Uterus (tissue), 2 donors: Measurements from ENCODE around the gene CDH7.

Source experiments
- POLR2A ChIP-seq, 2 donors: fragments of 450-650 bp; IDR thresholded peaks; one replicate each; pipeline ENCODE4 v1.6.1; 2016; ENCODE audit warnings: antibody characterized with exemption in 2 of 2, mild to moderate bottlenecking in 1 of 2, moderate library complexity in 1 of 2
- TF ChIP-seq, protein P1 (sequence below), 4 experiments: fragments of 200-600 bp in 2 of 4; fragments of 450-650 bp in 2 of 4; sonication (generic) in 2 of 4; IDR thresholded peaks; one replicate each; pipeline ENCODE4 v1.5.1; 2016 to 2019; ENCODE audit warnings: antibody characterized with exemption in 4 of 4, mild to moderate bottlenecking in 2 of 4, moderate library complexity in 1 of 4

DNA sequence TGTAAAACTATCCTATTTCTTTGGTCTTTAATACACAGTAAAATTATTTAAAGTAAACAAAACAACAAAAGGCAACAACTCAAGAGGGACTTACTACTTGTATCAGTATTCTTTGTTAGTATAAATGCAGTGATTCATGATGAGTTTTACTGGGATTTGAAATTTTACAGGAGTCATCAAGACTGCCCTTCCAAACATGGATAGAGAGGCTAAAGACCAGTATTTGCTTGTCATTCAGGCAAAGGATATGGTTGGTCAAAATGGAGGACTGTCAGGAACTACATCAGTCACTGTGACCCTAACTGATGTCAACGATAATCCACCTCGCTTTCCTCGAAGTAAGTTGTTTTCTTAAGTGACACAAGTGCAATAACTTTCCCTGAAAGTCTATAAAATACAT, 71.1 kb downstream of the CDH7 start:
- TF ChIP-seq, protein P1, sequence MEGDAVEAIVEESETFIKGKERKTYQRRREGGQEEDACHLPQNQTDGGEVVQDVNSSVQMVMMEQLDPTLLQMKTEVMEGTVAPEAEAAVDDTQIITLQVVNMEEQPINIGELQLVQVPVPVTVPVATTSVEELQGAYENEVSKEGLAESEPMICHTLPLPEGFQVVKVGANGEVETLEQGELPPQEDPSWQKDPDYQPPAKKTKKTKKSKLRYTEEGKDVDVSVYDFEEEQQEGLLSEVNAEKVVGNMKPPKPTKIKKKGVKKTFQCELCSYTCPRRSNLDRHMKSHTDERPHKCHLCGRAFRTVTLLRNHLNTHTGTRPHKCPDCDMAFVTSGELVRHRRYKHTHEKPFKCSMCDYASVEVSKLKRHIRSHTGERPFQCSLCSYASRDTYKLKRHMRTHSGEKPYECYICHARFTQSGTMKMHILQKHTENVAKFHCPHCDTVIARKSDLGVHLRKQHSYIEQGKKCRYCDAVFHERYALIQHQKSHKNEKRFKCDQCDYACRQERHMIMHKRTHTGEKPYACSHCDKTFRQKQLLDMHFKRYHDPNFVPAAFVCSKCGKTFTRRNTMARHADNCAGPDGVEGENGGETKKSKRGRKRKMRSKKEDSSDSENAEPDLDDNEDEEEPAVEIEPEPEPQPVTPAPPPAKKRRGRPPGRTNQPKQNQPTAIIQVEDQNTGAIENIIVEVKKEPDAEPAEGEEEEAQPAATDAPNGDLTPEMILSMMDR (IDR thresholded peaks at IDR 0.05), result no peak
- no peak for TF ChIP-seq POLR2A (IDR thresholded peaks at IDR 0.05)
